ENCODE results near the gene CIAO2B.

- no peak for TF ChIP-seq EZH2 (IDR thresholded peaks at IDR 0.05; ENCODE audit: insufficient read depth, poor library complexity, severe bottlenecking)
- TF ChIP-seq EZH2phosphoT487 (IDR thresholded peaks at IDR 0.05; ENCODE audit: insufficient read depth, low read depth), result no peak
Measured at GRCh38 chr16:66919569-66920298, 14.5 kb downstream of the CIAO2B start.
